ENCODE results near the gene SNX8. TPM values are rescaled to one million over a fixed set of nuclear protein-coding genes. Genes with fewer than 3 reads are reported as not detected.

The SNX8 gene
- total and polyA plus RNA-seq, 9 of the 15 experiments (the other 6 are each of a cell fraction or from before 2014, with no cell fraction given), result 2.7 to 51.6 (median 16.9) TPM

DNA sequence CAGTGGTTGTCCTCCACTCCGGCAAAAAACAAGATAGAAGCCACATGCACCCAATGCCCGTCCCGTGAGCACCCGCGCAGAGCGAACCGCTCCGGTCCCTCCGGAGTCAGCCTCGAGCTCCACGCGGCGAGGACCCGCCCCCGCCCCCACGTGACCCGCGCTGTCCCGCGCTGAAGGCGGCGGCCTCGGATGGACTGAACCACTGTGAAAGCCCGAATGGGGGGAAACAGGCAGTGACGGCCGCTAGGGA lies 39.6 kb upstream of the SNX8 start (continued):
- TF ChIP-seq TOE1 (IDR thresholded peaks at IDR 0.05; ENCODE audit: borderline replicate concordance) (no peak; the same call in 1 of the 2 replicates), TOE1 (CRISPR knock-in tag; IDR thresholded peaks at IDR 0.05; ENCODE audit: borderline replicate concordance, low read depth) (no peak), CHD4 (IDR thresholded peaks at IDR 0.05; ENCODE audit: insufficient read depth, insufficient replicate concordance, low read depth, low read length, poor library complexity, severe bottlenecking) (no peak), CTBP1 (IDR thresholded peaks at IDR 0.05; ENCODE audit: borderline replicate concordance) (peak; percentile 35; the same call in 1 of the 2 replicates), ZNF24 (IDR thresholded peaks at IDR 0.05) (no peak), RBM22 (IDR thresholded peaks at IDR 0.05; ENCODE audit: low read depth, low read length, poor library complexity, severe bottlenecking) (no peak), NR2C1 (IDR thresholded peaks at IDR 0.05) (no peak), NR2C1 (tag; IDR thresholded peaks at IDR 0.05) (peak; percentile 55), TARDBP (IDR thresholded peaks at IDR 0.05) (no peak; the same call in 1 of the 2 replicates), ZBTB1 (CRISPR knock-in tag; IDR thresholded peaks at IDR 0.05; ENCODE audit: borderline replicate concordance, low read depth) (peak; percentile 82; the same call in 1 of the 2 replicates), SNRNP70 (optimal IDR thresholded peaks at IDR 0.05; ENCODE audit: low read depth, low read length) (no peak), ZNF586 (CRISPR knock-in tag; conservative IDR thresholded peaks at IDR 0.05) (no peak), STAT5B (CRISPR knock-in tag; IDR thresholded peaks at IDR 0.05) (no peak), FOXJ2 (tag; IDR thresholded peaks at IDR 0.05) (no peak), KLF13 (tag; IDR thresholded peaks at IDR 0.05; ENCODE audit: borderline replicate concordance, low read depth) (peak; percentile 95), POLR3A (IDR thresholded peaks at IDR 0.05; ENCODE audit: borderline replicate concordance, extremely low read depth, insufficient read depth, insufficient read length) (no peak), JUNB (CRISPR knock-in tag; conservative IDR thresholded peaks at IDR 0.05) (no peak), ZEB2 (IDR thresholded peaks at IDR 0.05) (no peak), POLR2H (tag; IDR thresholded peaks at IDR 0.05; ENCODE audit: low read depth) (peak; percentile 49; the same call in 1 of the 2 replicates), ZNF589 (CRISPR knock-in tag; IDR thresholded peaks at IDR 0.05; ENCODE audit: low read depth) (peak; percentile 96)
- TF ChIP-seq, protein P1, sequence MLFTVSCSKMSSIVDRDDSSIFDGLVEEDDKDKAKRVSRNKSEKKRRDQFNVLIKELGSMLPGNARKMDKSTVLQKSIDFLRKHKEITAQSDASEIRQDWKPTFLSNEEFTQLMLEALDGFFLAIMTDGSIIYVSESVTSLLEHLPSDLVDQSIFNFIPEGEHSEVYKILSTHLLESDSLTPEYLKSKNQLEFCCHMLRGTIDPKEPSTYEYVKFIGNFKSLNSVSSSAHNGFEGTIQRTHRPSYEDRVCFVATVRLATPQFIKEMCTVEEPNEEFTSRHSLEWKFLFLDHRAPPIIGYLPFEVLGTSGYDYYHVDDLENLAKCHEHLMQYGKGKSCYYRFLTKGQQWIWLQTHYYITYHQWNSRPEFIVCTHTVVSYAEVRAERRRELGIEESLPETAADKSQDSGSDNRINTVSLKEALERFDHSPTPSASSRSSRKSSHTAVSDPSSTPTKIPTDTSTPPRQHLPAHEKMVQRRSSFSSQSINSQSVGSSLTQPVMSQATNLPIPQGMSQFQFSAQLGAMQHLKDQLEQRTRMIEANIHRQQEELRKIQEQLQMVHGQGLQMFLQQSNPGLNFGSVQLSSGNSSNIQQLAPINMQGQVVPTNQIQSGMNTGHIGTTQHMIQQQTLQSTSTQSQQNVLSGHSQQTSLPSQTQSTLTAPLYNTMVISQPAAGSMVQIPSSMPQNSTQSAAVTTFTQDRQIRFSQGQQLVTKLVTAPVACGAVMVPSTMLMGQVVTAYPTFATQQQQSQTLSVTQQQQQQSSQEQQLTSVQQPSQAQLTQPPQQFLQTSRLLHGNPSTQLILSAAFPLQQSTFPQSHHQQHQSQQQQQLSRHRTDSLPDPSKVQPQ (CRISPR knock-in tag; IDR thresholded peaks at IDR 0.05; ENCODE audit: borderline replicate concordance), result no peak
- TF ChIP-seq, protein P2, sequence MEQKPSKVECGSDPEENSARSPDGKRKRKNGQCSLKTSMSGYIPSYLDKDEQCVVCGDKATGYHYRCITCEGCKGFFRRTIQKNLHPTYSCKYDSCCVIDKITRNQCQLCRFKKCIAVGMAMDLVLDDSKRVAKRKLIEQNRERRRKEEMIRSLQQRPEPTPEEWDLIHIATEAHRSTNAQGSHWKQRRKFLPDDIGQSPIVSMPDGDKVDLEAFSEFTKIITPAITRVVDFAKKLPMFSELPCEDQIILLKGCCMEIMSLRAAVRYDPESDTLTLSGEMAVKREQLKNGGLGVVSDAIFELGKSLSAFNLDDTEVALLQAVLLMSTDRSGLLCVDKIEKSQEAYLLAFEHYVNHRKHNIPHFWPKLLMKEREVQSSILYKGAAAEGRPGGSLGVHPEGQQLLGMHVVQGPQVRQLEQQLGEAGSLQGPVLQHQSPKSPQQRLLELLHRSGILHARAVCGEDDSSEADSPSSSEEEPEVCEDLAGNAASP (IDR thresholded peaks at IDR 0.05), result no peak
- TF ChIP-seq, protein P3, sequence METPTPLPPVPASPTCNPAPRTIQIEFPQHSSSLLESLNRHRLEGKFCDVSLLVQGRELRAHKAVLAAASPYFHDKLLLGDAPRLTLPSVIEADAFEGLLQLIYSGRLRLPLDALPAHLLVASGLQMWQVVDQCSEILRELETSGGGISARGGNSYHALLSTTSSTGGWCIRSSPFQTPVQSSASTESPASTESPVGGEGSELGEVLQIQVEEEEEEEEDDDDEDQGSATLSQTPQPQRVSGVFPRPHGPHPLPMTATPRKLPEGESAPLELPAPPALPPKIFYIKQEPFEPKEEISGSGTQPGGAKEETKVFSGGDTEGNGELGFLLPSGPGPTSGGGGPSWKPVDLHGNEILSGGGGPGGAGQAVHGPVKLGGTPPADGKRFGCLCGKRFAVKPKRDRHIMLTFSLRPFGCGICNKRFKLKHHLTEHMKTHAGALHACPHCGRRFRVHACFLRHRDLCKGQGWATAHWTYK (CRISPR knock-in tag; IDR thresholded peaks at IDR 0.05), result peak; percentile 46; the same call in 1 of the 2 replicates
- TF ChIP-seq, protein P4, sequence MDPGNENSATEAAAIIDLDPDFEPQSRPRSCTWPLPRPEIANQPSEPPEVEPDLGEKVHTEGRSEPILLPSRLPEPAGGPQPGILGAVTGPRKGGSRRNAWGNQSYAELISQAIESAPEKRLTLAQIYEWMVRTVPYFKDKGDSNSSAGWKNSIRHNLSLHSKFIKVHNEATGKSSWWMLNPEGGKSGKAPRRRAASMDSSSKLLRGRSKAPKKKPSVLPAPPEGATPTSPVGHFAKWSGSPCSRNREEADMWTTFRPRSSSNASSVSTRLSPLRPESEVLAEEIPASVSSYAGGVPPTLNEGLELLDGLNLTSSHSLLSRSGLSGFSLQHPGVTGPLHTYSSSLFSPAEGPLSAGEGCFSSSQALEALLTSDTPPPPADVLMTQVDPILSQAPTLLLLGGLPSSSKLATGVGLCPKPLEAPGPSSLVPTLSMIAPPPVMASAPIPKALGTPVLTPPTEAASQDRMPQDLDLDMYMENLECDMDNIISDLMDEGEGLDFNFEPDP (CRISPR knock-in tag; IDR thresholded peaks at IDR 0.05), result no peak

Data from K562 (cell line).